GM12892 (cell line): ENCODE data around the gene RAMP1.
"Not testable (repeated sequence)": the region's sequence is repeated elsewhere in the genome, so short reads cannot be mapped to it uniquely, and the experiment has no call there.

Experiments used
- DNase-seq: peaks from one replicate; pipeline ENCODE4 v3.0.0; 2011; ENCODE audit not compliant: insufficient read length
- FAIRE-seq: peaks from 2 replicates; lab custom pipeline; 2011; peaks lifted over from hg19 to GRCh38; lab: Jason Lieb, UNC
- POLR2A ChIP-seq: IDR thresholded peaks from 2 replicates; pipeline ENCODE4 v1.6.1; 2011; ENCODE audit warnings: low read depth, low read length, control low read depth
- POLR2AphosphoS5 ChIP-seq: IDR thresholded peaks from 2 replicates; pipeline ENCODE4 v1.6.1; 2011; ENCODE audit warnings: low read depth, low read length, control low read depth
- TAF1 ChIP-seq: IDR thresholded peaks from 2 replicates; pipeline ENCODE4 v1.6.1; 2011; ENCODE audit warnings: low read depth, mild to moderate bottlenecking, control low read depth, low read length, borderline replicate concordance

RAMP1 gene

DNA sequence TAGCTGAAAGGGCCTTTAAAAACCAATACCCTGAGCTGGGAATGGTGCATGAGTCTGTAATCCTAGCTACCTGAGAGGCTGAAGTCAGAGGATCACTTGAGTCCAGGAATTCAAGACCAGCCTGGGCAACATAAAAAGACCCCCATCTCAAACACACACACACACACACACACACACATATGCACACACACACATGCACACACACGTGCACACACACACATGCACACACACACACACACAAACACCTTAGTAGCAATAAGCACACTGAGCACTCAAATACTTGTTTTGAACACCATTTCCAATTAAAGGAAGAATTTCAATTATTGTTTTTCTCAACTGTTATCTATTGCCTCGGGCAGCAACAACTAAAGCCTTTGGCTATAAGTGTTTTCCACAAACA lies 81.8 kb downstream of the RAMP1 start:
- FAIRE-seq, result no peak
- TF ChIP-seq TAF1 (no peak), POLR2A (no peak), POLR2AphosphoS5 (no peak)
- DNase-seq, result no peak

DNA sequence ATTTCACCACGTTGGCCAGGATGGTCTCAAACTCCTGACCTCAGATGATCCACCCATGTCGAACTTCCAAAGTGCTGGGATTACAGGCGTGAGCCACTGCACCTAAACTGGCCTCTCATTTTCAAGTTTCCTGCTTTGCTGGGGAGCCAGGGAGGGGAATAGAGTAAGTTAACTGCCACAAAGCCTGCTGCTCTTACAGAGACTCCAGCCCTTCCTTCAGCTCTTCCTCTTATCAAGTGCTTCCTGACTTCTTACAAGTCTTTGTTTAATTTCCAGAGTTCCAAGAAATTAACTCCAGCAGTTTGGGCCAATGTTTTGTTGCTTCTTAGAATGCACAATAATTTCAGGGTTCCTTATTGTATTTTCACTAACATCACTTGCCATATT lies 83.1 kb downstream of the RAMP1 start:
- FAIRE-seq, result no peak
- TF ChIP-seq POLR2A (no peak), TAF1 (no peak), POLR2AphosphoS5 (no peak)

DNA sequence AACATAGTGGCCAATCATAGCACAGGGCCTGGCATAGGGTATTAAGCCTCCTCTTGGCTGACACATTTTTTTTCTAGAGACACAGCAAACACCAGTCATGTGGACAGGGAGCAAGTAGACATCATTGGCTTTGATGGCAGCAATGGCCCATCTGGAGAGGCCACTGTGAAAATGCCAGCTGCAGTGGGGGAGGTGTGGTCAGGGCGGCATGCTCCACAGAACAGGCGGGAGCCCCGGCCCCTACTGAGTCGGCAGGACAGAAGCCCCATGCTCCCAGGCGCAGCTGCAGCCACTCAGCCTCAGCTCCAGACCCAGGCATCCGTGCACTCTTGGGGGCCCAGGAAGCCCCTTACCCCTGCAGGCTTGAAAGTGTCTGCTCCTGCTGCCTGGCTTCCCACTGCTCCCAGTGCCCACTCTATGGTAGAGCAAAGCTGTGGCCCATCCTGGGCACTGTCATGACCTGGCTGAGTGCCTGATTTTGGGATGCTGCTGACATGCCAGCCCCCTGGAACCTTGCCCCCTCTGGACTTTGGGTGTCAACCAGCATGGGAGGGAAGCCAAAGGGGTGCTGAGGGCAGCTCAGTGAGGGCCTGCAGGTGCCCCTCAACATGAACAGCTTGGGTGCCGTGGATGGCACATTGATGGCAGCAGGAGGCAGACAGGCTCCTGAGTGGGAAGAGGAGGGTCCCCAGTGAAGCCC lies 84.1 kb downstream of the RAMP1 start:
- TF ChIP-seq POLR2A (no peak), TAF1 (no peak), POLR2AphosphoS5 (no peak)
- FAIRE-seq (no peak), DNase-seq (no peak)

More for the DNA sequence above, 83.1 kb downstream of the RAMP1 start:
- DNase-seq, result no peak

DNA sequence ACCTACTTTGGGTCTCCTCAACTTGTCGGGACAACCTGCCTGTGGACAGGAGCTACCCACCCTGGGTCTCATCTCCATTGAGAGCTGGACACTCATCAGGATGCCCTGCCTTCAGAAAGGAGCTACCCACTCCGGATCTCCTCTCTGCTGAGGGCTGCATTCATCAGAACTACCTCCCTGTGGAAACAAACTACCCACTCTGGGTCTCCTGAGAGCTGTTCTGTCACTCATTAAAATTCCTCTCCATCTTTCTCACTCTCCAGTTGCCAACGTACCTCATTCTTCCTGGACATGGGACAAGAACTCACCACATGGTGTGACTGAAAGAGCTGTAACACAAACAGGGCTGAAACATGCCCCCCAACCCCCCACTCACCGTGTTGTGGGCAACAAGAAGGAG lies 84.9 kb downstream of the RAMP1 start:
- TF ChIP-seq TAF1, result no peak
- TF ChIP-seq POLR2AphosphoS5, result no peak
- no peak for TF ChIP-seq POLR2A
- FAIRE-seq (no peak), DNase-seq (no peak)

DNA sequence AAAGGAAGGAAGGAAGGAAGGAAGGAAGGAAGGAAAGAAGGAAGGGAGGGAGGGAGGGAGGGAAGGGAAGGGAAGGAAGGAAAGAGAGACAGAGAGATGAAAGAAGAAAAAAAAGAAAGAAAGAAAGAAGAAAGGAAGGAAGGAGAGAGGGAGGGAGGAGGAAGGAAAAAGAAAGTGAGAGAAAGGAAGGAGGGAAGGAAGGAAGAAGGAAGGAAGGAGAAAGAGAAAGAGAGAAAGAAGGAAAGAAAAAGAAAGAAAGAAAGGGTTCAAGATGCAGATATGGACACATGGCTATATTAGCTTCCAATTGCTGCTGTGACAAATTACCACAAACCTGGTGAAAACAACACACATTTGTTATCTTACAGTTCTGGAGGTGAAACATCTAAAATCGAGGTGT lies 87.0 kb downstream of the RAMP1 start:
- FAIRE-seq (no peak), DNase-seq (no peak)
- no peak for TF ChIP-seq TAF1
- TF ChIP-seq POLR2A, result no peak
- TF ChIP-seq POLR2AphosphoS5, result no peak

DNA sequence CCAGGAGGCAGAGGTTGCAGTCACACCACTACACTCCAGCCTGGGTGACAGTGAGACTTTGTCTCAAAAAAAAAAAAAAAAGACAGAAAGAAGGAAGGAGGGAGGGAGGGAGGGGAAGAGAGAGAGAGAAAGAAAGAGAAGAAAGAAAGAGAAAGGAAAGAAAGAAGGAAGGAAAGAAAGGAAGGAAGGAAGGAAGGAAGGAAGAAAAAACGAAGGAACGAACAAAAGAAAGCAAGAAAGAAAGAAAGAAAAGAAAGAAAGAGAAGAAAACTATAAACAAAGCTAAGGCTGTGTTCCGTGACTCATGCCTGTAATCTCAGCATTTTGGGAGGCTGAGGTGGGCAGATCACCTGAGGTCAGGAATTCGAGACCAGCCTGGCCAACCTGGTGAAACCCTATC lies 91.9 kb downstream of the RAMP1 start:
- not testable (repeated sequence) for DNase-seq, FAIRE-seq

DNA sequence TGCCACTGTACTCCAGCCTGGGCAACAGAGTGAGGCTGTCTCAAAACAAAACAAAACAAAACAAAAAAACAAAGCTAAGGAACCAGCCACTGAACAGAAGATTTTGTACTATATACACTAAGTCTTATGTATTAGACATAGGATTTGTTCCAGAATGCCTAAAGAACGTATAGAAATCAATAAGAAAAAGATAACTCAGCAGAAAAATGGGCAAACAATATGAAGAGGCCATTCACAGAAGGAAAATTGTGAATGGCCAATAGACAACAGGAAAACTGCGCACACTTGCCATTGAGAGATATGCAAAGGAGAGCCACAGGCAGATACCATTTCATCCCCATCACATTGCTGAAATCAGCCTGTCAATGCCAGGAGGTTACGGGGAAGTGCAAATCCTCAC lies 92.5 kb downstream of the RAMP1 start:
- DNase-seq (no peak), FAIRE-seq (no peak)
- TF ChIP-seq POLR2A, result no peak
- no peak for TF ChIP-seq POLR2AphosphoS5
- no peak for TF ChIP-seq TAF1

DNA sequence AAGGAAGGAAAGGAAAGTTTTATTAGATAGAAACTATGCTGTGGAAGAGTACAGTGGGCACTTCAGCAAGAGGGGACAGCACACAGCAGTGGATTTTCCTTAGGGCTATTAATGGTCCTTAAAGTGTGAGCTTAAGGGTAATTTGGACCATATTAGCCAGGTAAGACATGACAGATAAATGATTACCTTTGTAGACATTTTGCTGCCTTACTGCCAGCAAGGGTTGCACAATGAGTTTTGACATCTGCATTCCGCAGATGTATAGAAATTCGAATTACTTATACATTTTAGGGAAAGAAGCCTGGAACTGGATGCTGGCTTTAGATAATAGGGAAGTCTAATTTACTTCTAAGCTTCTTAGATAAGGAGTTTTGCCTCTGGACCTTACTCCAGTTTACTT lies 93.4 kb downstream of the RAMP1 start:
- TF ChIP-seq TAF1, result no peak
- TF ChIP-seq POLR2A, result no peak
- TF ChIP-seq POLR2AphosphoS5, result no peak
- FAIRE-seq (no peak), DNase-seq (no peak)

DNA sequence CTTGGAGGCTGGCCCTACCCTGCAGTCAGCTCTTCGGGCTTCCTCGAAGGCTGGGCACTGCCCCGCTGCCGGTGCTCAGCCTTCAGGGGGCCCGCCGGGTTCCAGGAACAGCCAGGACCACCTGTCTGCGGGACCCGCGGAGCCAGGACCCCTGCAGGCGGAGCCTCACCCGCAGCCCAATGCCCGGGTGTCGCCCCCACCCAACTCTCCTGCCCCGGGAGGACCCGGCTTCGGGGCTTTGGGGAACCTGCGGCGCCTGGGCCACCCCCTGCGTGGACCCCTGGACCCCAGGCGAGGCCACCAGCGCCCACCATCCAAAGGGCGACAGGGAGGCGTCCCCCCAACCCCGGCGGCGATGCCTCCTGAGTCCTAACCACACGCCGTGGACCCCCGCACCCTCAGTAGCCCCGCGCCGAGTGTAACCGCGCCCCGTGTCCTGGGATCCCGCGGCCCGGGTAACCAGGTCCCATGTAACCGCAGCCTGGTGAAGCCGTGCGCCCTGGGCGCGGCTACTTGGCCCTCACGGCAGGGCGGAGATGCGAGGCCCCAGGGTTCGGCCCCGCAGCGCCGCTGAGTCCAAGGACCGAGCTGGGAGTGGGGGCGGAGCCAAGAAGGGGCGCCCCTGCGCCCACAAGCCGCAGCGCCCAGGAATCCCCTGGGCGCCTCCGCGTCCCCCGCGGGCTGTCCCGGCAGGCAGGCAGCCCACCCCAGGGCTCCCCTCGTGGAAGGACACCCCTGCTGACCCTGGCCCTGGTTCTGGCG lies 96.4 kb downstream of the RAMP1 start:
- DNase-seq, result no peak
- no peak for FAIRE-seq
- TF ChIP-seq POLR2A, result no peak
- TF ChIP-seq TAF1, result no peak
- TF ChIP-seq POLR2AphosphoS5, result no peak

DNA sequence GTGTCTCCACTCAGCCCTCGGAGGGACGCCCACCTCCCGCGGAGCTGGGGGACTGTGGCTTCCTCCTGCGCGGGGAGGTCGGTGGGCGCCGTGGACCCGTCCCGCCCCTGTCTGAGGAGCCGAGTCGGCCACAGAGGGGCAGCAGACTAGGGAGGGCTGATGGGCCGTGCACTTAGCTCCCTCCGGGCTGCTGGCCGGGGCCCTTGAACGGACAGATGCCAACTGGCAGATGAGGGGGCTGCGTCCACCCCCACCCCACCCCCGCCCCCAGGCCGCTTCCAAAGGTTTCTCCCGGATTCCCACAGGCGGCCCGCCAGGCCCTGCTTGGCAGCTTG lies 96.9 kb downstream of the RAMP1 start:
- no peak for TF ChIP-seq TAF1
- TF ChIP-seq POLR2A, result no peak
- no peak for TF ChIP-seq POLR2AphosphoS5
- DNase-seq, result no peak
- FAIRE-seq, result no peak

DNA sequence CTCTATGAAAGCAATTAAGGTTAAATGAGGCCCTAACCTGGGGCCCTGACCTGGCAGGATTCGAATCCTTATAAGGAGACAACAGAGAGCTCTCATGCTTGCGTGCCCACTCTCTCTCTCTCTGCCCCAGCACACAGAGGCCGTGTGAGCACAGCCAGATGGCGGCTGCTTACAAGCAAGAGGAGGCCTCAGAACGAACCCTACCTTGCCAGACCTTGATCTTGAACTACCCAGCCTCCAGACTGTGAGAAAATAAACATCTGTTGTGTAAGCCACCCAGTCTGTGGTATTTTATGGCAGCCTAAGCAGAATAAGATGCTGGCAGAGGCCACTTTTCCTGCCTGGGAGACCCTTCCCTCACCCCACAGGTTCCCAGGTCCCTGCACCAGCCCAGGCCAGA lies 102.2 kb downstream of the RAMP1 start:
- no peak for FAIRE-seq
- no peak for TF ChIP-seq POLR2AphosphoS5
- no peak for TF ChIP-seq TAF1
- no peak for TF ChIP-seq POLR2A
- no peak for DNase-seq
